ENCODE data around the gene PDE9A.

The PDE9A gene

DNA sequence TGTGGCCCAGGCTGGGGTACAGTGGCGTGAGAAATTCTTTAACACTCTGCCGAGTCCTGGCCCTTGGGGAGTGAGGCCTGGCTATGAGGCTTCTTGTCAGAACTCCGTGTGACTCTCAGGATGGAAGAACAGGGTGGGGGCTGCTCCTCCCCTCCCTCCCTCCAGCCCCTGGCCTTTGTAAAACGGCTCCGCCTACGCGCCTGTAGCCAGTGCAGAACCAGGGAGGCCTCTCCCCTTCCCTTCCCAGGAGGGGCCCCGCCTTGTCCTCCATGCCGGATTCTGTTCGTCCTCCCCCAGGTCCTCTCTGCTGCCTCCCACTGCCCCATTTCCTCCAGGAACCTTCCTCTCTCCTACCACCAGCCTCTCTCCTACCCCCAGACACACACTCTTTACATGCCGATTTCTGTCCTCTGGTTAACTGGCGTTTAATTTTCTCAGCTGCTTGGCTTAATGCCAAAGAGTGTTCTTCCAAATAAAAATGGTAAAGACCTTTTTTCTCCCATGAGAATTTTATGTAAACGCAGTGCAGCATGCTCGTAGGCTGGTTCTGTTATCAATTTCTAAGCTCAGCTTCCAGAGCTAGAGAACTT lies 21.0 kb downstream of the PDE9A start:
- no peak for DNase-seq

DNA sequence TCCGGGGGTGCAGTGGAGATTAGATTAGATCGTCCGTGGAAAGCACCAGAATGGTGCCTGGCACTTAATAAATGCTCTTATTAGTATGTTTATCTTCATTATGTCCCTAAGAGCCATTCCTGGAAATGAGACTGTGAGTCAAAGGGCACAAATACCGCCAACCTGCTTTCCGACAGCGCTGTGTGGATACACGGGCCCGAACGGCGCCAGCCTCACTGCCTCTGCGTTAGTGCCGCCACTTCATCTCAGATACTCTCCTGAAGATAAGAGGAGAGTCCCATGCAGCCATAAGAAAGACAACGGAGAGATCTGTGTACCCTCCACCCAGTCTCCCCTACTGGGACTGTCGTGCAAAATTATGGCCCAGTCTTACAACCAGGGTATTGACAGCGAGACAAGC lies 22.0 kb downstream of the PDE9A start:
- DNase-seq: no peak

DNA sequence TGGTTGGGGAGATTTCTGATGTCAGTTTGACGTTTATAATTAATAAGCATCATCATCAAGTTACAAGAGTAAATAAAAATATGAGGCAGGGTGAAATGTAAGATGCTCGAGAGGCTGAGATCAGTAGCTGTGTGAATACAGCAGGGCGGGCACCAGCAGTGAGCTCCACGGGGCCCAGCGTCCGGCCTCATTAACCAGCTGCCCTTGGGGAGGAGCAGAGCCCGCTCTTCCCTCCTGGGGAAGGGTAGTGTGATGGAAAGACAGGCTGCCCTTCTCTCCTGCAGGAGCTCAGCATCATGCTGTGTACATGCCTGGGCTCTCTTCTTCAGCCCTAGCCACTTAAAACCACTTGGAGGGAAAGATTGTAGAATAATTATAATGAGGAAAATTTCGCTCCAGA lies 23.4 kb downstream of the PDE9A start:
- DNase-seq: no peak

DNA sequence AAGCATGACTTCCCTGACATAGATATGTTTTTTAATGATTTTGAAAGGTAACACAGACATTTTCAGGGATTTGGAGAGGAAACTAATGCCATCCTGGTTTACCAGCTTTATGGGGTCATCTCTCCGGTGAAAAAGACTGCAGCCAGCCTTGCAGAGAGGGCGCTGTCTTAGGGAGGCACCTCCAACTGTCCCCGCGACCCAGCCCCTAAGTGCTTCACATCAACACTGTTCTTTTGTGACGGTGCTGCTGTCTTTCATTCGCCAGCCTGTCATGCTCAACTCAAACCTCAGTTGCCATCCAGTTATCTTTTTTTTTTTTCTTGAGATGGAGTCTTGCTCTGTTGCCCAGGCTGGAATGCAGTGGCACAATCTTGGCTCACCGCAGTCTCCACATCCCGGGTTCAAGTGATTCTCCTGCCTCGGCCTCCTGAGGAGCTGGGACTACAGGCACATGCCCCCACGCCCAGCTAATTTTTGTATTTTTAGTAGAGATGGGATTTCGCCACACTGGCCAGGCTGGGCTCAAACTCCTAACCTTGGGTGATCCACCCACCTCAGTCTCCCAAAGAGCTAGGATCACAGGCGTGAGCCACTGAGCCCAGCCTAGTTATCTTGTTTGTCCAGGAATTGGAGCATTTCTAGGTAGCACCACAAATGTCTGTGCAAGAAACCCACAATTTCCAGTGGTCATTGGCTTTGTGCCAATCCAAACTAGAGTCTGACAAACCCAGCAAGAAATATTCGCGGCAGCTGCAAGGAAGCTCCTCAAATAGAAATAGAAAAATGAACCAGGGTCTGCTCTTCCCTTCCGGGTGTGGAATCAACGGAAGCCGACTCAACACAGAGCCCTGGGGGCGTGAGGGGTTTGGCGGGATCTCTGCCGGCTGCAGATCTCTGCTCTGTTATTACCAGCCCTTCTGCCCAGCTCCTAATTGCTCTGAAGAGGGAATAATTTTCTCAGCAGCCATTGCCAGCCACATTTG lies 24.2 kb downstream of the PDE9A start:
- no peak for DNase-seq

DNA sequence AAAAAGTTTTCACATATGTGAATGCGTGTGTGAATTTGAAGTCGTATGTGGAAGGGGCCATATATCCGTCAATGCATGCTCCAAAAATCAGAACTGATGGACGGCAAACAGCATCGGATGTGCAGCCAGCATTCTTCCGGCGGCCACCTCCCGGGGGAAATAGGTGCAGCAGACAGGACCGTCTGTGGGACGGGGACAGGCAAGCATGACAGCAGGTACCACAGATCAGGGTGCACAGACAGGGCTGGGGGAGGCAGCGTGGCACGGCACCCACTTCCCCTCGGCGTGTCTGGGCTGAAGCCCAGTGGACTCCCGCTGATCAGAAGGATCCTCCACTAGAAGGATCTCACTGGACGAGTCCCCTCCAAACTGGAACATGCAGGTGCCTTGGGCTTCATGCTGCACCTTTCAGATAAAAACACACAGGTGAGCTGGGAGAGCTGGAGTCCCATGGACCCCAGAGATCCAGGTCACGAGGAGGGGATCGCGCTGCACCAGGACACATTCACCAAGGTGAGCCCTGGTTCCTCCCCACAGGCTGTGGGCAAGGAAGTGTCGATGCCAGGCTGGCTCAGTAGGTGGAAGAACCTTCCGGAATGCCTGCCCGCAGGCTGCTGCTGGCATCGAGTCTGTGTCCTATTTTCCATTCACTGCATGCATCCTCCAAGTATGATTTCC lies 25.3 kb downstream of the PDE9A start:
- no peak for DNase-seq

DNA sequence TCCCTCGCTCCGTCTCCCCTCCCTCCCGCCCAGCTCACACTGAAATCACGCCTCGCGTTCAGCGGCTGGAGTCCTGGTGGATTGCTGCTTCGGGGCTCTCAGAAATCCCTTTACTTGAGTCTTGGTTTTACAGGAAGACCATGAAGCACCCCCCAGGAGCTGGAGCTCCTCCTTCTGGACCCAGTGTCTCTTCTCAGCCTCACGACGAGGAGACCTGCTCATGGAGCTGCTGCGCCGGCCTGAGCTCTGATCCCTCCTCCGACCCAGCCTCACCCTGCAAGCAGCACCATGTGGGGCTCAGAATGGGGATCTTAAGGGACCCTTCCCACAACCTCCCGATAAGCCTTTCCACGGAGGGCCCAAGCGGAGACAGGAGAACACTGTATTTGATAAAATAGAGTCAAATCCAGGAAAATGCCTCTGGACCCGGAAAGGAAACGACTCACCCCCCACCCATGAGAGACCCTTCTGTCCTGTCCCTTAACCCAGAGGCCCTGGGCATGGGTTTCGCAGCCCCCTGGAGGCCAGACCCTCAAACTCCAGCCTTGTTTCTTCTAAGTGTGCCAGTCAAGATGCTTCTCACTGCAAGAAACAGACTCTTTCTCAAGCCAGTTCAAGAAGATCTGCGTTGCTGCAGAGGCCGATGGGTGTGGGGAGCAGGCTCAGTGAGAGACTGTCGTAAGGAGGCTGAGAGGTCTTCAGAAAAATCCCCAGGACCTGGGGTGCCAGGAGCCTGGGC lies 26.1 kb downstream of the PDE9A start:
- no peak for DNase-seq

DNA sequence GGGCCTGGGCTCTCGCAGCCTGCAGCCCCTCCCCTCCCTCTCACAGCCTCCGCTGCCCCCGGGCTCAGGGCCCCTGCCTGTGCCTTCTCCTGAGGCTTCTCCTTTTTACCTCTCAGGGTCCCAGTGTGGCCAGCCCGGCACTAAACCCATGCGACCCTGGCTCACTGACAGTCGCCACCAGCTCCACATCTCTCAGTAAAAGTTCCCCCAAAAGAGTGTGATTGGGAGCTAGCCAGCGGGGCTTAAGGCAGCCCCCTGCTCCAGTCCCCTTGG lies 26.6 kb downstream of the PDE9A start:
- DNase-seq: no peak

DNA sequence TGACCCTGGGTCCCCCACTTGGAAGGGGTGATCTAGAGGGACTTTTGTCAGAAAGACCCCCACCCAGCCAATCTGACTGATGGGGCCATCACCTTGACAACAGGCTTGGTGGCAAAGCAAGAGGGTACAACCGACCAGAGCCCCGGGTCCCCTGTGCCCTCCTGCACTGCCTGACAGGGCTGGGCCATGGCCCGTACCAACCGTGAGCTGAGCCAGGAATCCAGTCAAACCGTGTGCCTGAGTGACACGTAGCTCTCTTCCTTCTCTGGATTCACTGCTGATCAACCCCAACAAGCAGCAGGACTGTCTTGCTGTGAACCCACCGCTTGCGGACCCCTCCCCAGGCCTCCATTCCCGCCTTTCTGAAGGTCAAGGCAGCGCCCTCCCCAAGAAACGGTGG lies 27.0 kb downstream of the PDE9A start:
- DNase-seq: no peak

DNA sequence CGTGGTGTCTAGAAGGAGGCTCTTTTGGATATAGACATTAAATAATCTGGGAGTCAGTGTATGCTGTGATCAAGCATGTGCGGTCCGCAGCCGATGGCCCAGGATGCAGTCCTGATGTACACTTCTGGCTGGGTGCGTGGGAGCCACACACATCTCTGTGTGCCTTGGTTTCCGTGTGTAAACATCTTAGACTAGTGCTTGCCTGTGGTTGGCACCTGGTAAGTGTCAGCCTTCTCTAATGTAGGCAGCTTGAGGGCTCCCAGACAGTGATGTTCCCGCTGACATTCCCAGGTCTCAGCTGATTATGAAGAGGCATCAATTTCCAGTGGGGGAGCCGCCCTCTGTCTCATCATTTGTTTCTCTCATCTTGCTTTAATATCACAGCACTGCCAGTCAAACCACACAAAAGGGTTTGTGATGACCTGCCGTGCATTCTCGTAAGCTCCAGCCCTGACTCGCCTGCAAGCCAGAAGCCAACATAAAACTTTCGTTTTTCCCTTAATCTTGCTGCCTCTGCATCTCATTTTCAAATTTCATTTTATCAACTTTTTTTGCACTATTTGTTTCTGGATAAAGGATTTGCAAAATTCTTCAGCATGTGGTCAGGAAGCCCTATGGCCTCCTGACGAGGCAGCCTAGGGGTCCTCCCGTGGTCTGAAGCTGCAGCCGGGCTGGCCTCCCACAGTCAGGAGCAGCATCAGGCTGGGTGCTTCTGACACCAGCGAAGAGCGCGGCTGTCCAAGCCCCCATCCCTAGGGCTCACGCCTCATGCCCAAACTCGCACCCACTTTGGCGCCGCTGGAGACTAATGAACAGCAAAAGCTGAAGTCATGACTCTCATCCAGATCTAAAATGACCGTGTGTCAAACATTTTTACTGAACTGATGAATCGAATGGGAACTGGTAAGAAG lies 28.1 kb downstream of the PDE9A start:
- DNase-seq: no peak

DNA sequence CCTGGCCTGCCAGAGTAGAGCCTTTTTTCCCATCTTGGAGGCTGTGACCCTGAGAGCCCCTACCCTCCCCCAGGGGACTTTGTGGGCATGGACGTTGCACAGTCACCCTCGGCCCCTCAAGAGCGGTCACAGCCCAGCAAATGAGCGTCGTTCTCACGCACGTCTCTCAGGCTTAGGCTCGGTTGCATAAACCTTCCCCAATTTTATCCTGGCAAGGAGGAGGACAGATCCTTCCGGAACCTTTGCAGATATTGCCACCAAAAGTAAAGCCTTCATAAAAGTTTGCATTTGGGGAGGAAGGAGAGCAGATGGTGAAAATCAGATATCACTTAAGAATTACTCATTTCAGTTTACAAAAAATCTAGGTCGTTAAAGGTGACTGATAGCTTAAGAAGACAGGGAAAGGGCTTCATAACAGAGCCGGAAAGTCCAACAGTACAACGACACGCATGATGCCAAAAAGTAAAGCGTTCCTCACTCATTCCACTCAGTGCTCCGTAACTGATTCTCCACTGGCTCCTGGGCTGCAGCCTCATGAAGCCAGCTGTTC lies 29.3 kb downstream of the PDE9A start:
- no peak for DNase-seq

DNA sequence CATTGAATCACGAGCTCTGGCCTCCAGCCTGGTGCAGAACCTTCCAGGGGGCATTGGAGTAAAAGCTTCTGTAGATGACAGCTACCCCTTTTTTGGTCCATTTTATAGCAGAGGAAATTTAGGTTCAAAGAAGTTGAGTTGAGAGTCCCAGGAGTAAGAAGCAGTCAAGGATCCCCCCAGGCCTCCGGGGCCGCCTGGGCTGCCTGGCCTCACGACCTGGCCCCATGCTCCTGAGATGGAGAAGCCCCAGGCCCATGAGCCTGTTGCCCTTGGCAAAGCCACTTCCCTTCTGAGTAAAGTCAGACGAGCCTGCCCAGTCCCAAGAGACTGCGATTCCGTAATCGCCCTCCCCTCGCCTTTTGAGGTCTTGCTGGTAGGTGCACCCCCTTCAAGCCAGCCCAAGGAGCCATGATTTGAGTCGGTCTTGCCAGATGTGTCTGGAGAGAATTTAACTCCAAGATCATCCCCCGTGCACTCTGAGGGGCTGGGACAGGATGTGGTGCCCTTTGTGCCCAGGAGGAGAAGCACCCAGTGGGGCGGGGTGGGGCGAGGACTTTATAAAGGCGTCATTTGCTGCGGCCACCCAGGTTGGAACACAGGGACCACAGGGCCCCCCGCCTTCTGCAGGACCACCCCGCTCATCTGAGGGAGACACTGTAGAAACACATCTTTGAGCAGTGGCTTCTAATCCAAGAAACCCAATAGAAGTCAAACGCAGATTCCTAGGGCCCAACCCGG lies 30.1 kb downstream of the PDE9A start:
- DNase-seq: no peak

DNA sequence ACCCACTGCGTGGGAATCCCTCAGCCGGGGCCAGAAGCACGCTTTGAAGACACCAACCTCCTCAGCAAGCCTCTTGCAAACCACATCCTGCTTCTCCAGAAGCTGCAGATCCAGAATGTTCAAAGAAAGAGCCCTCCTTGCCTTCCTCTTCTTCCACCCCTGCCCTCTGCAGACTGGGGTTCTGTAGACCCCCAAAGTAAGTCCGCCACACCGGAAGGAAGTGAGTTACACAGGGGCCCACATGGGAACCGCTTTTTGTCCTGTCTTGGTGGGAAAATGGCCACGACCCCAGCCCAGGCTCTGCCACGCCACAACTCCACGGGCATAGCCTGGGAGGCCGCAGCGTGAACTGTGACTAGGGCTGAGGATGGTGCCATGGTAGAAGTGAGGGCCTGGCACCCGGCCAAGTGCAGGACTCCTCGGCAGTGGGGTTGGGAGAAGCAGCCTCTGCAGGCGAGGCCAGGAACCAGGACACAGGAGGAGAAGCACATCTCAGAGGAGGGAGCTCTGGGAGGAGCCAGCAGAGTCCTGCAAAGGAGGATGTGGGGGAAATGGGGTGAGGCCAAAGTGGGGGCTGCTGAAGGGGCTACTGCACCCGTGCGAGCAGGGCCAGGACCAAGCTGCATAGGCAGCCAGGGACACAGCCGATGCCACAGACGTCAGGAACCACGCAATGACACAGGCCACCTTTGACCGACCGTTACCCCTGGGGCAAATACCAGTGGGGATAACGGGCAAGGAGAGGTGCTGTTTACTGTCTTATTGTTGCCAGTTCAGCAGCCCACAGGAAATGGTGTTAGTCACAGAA lies 30.9 kb downstream of the PDE9A start:
- DNase-seq: no peak

DNA sequence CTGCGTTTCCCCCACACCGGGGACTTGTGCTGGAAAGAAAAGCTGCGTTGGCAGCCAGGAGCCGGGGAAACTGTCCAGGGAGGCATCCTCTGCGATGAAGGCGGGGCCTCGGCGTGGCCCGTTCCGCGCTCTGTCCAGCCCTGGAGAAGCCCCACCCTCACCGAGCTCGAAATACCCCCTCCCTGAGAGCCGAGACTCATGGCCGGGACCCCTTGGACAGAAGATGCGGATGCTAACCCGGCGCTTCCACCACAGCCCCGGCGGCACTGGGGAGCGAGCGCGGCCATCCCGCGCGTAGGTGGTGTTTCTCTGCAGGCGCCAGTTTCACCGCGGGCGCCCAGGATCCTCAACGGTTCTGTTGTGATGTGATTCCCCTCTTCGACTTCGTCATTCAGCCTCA lies 31.6 kb downstream of the PDE9A start:
- DNase-seq: no peak

DNA sequence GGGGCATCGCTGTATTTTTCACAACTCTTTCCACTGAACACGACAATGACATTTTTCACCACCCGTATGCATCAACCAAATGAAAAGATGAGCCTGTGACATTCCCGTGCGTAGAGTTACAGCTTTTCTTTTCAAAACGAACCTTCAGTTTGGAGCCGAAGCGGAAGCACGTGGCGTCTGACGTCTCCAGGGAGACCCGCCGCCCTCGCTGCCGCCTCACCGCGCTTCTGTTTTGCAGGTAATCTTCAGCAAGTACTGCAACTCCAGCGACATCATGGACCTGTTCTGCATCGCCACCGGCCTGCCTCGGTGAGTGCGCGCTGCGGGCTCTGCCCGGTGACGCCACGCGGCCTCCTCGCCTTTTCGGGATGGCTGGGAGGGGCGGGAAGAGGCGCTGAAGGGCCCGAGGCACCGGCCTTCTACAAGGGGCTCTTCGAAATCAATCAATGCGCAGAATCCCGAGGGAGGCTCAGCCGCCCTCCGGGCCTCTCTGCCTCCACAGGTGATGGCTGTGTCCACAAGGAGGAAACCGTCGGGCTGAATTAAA lies 32.6 kb downstream of the PDE9A start:
- DNase-seq: no peak

DNA sequence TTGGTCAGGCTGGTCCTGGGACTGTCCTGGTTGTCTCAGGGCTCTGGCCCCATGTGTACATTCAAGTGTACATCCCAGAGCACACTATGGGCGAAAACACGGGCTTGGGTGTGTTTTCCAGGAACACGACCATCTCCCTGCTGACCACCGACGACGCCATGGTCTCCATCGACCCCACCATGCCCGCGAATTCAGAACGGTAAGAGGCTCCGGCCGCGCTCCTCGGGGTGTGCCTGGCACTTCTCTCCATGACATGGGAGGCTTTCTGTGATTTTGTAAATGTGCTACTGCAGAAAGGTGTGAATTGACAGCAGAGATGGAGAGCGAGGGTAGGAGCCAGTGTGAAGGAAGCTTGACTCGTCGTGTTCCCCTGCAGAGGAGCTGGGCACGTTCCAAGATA lies 34.4 kb downstream of the PDE9A start:
- DNase-seq: no peak

DNA sequence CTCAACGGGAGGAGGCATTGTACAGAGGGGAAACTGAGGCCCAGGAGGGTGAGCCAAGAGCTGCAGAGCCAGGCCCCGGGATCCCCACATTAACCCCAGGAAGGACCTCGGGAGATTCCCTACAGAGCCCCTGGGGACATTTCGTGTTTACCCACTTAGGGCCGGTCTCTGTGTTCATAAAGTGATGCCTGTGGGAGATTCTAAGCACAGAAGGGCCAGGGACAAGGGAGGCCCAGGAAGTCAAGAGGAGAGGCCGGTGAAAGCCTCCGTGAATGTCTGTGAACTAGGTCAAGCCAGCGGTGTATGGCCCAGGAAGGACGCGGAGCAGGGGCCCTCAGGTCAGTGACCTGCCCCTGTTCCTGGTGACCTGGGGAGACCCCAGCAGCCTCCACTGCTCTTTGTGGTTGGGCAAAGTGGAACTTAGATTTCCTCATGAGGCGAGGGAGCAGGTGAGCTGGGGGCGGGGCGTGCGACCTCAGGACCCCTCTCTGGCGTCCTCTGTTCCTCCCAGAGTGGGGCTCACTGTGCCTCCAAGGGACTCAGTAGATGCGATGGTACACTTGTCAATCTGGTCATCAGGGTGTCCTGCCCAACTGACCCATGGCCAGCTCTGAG lies 34.9 kb downstream of the PDE9A start:
- no peak for DNase-seq

DNA sequence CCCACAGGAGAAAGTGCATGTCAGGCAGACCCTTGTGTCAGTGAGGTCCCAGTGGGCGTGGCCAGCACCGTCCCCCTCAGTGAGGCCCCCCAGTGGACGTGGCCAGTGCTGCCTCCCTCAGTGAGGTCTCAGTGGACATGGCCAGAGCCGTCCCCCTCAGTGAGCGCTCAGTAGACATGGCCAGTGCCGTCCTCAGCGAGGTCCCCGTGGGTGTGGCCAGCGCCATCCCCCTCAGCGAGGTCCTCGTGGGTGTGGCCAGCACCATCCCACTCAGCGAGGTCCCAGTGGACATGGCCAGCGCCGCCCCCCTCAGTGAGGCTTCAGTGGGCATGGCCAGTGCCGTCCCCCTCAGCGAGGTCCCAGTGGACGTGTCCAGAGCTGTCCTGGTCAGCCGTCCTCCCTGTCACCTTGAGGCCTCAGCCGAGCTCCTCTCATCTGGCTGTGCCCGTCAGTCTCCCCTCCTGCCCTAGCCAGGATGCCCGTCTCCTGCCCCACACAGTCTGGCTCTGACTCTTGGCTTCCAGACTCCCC lies 35.5 kb downstream of the PDE9A start:
- no peak for DNase-seq

DNA sequence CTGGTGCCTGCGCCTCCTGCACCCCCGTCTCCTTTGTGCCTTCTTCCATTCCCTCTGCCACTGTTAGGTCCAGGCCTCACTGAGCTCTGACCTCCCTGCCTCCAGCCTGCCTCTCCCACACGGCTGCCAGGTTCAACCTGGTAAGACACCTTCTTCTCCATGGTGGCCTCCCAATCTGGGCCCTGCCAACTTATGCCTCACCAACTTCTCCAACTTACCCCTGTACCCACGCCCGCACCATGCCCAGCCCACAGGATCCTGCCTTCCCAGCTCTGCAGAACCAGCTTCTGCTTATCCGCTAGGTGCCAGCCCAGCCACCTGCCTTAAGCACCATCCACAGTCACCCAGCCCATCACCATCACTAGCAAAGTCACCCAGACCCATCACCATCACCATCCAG lies 37.2 kb downstream of the PDE9A start:
- no peak for DNase-seq

DNA sequence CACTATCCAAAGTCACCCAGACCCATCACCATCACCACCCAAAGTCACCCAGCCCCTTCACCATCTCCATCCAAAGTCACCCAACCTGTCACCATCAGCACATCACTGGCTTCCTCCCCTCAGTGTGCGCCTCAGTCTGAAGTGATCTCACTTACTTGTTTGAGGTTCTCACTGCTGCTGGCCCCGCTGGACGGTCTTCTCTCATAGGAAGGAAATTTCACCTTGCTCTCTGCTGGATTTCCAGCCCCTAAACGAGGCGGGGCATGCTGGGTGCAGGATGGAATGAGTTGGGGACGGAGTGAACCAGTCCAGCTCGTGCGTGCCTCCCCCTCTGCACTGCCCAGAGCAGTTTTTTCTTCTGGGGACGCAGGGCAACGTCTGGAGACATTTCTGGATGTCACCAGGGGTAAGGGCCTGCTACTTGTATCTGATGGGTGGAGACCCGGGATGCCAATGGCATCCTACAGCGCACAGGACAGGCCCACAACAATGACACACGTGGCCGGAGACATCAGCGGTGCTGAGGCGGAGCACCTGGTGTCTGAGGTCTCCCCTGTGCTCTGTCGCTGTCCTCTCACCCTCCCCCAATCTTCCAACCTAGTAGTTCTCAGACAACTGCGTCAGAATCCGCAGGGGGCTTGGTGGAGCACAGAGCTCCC lies 38.6 kb downstream of the PDE9A start:
- no peak for DNase-seq
